SK-N-MC (cell line): ENCODE measurements around the gene DLG5.

Experiments
- EZH2 ChIP-seq: fragments of 200-600 bp; sonication (generic); IDR thresholded peaks from one replicate; pipeline ENCODE4 v1.6.1; 2017; ENCODE audit warnings: antibody characterized with exemption
- FOXP2 ChIP-seq: optimal IDR thresholded peaks from 2 replicates; pipeline ENCODE3; 2011; ENCODE audit warnings: mild to moderate bottlenecking, moderate library complexity; ENCODE audit not compliant: insufficient read depth; ENCODE audit errors: extremely low read length, control extremely low read depth
- POLR2AphosphoS5 ChIP-seq: IDR thresholded peaks from 2 replicates; pipeline ENCODE4 v1.6.1; 2012; ENCODE audit warnings: mild to moderate bottlenecking, low read depth, low read length, borderline replicate concordance

DNA sequence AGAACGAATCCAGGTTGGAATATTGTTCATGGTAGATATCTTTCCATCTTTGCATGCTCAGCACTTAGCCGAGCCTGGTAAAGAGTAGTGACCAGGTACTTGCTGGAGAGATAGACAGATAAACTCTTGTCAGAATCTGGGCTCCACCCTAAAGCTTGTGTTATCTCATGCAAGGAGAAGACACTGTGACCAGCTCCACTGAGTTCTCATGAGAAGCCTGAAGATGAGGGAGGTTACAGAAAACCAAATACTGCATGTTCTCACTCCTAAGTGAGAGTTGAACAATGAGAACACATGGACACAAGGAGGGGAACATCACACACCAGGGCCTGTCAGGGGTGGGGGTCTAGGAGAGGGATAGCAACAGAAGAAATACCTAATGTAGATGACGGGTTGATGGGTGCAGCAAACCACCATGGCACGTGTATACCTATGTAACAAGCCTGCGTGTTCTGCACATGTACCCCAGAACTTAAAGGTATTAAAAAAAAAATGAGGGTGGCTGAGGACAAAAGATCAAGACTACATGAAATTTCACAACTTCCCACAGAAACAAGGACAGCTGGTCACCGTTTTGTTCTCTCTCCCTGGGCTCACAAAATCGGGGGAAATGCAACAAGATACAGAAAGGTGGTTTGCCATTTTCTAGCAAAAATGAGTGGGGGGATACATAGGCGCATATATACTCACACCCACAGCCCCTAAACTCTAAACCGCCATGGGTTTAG is 17.4 kb downstream of the DLG5 start:
- TF ChIP-seq EZH2 (no peak), POLR2AphosphoS5 (no peak), FOXP2 (no peak)
